Activated CD4-positive, alpha-beta T cell treated with anti-CD3 and anti-CD28 coated beads, Interleukin-10, Interleukin-2, amounts not matched to agents 100 ng/mL and 50 ng/mL, durations not matched to agents 16 hours and 8 hours (primary cell): ENCODE data around the gene CNTROB.

ENCODE experiments used
- DNase-seq: peaks from one replicate; pipeline ENCODE4 v3.0.0-alpha.2; 2020

The CNTROB gene, protein sequence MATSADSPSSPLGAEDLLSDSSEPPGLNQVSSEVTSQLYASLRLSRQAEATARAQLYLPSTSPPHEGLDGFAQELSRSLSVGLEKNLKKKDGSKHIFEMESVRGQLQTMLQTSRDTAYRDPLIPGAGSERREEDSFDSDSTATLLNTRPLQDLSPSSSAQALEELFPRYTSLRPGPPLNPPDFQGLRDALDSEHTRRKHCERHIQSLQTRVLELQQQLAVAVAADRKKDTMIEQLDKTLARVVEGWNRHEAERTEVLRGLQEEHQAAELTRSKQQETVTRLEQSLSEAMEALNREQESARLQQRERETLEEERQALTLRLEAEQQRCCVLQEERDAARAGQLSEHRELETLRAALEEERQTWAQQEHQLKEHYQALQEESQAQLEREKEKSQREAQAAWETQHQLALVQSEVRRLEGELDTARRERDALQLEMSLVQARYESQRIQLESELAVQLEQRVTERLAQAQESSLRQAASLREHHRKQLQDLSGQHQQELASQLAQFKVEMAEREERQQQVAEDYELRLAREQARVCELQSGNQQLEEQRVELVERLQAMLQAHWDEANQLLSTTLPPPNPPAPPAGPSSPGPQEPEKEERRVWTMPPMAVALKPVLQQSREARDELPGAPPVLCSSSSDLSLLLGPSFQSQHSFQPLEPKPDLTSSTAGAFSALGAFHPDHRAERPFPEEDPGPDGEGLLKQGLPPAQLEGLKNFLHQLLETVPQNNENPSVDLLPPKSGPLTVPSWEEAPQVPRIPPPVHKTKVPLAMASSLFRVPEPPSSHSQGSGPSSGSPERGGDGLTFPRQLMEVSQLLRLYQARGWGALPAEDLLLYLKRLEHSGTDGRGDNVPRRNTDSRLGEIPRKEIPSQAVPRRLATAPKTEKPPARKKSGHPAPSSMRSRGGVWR

DNA sequence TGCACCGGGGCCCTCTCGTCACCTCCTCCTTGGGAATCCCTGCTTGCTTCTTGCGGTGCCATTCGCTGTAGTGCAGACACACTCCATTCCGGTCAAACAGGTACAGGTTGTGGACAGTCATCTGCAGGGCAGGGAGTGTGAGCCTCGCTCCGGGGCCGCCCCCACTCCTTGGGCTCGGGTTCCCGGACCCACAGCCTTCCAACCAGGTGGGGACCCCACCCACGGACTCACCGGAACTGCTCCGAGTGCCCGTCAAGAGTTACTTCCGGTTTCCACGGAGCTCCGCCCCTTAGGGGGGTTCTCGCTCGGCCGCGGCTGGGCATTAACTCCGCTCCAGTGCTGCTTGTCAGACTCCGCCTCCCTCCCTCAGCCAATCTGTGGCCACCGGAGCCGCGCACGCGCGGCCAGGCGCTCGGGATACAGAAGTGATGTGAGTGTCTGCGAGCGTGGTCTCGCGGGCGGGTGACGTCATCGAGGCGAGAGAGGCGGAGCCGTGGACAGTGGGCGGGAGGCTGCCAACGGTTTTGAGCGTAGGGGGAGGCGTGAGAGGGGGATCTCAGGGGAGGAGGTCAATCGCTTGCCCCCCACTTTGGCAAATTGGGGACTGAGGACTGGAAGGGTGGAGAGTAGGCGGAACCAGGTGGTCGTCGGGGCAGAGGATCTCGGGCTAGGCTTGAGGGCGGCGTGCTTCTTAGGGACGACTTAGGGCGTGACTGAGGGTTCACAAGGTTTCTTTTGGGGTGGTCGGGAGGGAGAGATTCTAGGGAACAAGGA lies at the start of gene CNTROB, which contains the start of gene TRAPPC1:
CNTROB (plus strand) TSS at position 498 of the 774 bp plus-strand sequence. CDS start 874 bp downstream, outside the sequence.
TRAPPC1 (minus strand) TSS at position 238 of the 774 bp plus-strand sequence; CDS start at position 121, 117 bp downstream.
- DNase-seq: peak; percentile 100

DNA sequence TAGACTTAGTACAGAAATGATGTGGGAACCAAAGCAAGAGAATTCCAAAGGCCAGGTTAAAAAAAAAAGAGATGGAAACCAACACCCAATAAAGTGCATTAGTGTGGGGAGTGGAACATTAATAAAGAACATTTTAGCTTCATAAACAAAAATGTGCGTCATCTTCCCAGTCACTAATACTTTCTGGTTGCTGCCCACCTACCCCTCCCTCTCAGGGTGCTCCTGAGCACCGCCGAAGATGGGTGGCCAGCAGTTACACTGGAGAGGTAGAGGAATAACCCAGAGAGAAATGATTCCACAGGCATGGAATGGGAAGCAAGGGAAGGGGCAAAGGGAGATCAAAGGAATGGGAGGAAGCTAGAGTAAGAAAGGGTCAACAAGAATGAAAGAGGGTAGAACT lies 49.4 kb upstream of the CNTROB start:
- no peak for DNase-seq

DNA sequence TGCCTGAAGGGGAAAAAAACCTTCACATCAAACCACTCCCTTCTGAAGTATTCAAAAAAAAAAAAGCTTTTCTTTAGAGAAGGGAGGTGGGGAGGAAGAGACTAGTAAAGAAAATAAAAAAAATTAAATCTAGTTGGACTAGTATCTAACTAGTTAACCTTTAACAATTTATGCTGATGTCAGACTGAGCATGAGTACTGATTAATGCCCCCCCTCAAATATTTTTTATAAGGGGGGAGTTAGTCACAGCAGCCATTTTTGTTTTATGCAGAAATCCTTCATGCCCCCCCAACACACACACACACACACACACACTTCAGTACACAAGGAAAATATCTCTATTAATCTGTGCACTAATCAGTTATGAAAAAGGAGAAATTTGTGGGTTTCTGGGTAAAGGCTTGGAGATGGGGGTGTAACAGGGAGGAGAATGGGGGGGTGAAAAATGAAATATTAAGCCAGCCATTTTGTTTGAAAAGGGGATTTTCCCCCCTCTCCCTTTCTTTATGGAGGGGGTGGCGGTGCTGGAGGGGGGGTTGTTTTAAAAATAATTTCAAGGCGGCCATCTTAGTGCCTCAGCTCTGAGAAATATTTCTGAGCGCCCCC lies 48.1 kb upstream of the CNTROB start:
- no peak for DNase-seq

DNA sequence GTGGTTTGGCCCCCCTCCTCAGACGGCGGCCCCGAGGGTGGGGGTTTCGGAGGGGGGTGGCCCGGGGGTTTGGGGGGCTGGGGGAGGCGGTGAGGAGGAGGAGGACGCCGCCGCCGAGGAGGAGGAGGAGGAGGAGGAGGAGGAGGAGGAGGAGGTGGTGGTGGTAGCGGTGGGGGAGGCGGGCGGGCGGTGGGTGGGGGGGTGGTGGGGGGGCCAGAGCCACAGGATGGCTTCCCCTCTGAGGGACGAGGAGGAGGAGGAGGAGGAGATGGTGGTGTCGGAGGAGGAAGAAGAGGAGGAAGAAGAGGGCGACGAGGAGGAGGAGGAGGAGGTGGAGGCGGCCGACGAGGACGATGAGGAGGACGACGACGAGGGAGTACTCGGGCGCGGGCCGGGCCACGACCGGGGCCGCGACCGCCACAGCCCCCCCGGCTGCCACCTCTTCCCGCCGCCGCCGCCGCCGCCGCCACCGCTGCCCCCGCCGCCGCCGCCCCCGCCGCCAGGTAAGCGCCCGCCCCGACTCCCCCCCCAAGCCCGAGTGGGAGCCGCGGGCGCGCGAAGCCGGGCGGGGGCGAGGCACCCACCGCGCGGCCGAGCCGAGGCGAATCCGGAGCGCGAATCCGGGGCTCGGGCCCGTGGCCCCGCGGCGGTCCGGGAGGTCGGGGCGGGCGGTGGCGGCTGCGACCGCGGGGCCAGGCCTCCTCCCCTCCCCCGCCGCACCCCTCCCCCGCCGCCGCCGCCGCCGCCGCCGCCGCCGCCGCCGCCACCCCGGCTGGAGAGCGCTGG lies 47.2 kb upstream of the CNTROB start:
- peak; percentile 39 for DNase-seq

DNA sequence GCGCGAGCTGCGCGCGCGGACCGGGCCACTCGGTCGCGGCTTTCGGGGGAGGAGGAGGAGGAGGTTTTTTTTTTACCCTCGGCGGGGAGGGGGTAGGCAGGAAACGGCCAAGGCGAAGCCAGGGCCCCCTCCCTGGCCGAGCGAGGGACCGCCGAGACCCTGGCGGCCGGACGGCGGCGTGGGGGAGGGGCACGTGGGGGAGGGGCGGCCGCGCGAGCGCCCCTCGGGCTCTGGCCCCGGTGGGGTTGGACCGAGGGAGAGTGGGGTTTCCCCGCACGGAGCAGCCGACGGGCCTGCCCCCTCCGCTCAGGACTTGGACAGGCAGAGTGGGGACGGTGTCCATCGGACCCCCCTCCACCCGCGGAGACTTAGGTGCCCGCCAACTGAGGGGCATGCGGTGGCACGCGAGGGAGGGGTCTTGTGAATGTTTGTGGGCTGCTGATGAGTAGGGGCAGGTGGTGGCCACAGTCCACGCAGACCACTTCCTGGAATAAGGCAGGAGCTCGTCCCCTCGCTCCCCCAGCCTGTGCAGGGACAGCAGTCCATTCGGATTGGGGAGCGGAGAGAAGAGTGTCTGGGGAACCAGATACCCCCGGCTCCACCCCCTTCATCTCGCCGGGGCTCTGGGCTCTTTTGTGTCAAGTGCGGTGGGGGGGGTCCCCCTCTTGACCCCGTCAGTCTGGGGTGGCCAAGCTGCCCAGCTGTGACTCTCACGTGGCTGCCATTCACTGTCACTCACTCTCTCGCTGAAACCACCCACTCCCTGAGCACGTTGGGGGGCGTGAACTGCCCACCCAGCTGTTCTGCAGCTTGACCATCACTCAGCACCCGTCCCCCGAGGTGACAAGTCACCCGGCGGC lies 46.4 kb upstream of the CNTROB start:
- DNase-seq: peak; percentile 54

DNA sequence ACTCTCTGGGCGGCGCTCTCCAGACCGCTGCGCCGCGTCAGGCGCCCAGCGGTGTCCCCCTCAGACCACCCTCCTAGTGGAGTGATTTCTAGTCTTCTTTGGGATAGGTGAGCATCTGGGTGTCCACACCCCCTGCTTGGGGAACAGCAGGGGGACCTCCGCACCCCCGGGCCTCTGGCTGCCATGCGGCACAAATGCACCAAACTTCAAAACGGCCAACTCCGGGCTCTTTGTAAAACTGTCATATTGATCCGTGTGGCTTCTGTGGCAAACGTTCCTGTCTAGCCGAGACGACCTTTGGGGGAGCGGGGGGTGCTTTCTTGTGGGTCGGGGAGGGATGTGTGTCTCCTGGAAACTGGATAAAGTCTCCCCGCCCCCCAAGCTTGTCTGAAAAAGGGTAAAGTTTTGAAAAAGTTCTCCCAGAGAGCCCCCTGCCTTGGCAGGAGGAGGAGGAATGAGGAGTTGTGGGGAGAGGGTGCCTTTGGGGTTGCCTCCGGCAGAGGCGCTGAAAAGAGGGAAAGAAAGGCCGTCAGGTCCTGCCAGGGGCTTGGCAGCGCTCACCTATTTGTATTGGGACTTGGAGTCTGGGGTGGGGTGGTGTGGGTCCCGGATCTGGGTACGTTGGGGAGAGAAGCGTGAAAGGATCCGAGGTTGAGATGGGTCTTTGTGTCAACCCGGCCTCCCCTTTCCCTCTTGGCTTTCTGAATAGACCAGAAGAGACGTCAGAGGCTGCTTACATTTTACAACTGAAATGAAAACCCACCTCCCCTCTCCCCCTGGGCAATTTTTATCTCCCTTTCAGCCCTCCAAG lies 45.6 kb upstream of the CNTROB start:
- DNase-seq: peak; percentile 67

DNA sequence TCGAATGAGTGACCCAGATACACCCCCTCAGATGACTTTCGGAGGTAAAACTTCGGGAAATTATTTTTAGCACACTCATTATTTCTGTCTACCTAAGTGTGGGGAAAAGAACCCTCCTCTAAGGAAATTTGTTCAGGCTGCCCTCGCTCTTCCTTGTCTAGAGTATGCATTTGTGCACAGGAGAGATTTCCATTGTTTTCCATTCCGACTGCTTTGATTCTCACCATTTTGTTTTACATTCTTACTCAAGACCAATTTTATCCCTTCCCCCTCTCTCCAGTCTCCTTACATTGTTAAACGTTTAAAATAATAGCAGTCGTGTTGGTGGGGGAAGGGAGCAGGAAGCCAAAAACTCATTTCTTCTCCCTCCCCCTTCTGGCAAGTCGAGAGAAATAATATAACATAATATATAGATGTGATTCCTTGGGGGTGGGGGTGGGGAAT lies 44.9 kb upstream of the CNTROB start:
- no peak for DNase-seq

DNA sequence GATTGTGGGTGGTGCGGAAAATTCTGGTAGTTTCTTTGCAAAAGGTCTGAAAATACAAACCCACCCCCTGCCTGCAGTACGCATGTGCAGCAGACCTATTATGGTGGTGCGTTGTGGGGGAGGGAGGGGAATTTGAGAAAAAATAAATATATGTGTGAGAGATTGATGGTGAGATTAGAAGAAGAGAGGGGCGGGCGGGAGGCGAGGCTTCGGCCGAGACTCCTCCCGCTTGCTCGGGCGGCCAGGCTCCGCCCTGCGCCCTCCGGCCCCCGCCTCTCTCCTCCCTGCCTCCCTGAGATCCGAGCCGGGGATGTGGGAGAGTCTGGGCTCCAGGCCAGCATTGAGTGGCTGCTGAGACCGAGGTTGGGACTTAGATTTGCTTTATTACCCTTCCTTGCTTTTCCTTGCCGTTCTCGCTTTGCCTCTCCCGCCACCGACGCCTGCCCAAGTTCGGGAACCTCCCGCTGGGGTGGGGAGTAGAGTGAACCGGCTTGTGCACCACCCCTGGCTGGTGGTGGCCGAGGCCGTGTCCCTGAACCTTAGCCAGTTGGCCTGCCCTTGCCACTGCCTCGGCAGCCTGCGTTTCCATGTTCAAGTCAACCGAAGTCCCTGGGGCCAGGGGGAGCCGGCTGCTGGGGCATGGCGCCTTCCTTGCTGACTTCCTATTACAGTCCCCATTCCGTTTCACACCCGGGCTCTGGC lies 44.4 kb upstream of the CNTROB start:
- peak; percentile 94 for DNase-seq

DNA sequence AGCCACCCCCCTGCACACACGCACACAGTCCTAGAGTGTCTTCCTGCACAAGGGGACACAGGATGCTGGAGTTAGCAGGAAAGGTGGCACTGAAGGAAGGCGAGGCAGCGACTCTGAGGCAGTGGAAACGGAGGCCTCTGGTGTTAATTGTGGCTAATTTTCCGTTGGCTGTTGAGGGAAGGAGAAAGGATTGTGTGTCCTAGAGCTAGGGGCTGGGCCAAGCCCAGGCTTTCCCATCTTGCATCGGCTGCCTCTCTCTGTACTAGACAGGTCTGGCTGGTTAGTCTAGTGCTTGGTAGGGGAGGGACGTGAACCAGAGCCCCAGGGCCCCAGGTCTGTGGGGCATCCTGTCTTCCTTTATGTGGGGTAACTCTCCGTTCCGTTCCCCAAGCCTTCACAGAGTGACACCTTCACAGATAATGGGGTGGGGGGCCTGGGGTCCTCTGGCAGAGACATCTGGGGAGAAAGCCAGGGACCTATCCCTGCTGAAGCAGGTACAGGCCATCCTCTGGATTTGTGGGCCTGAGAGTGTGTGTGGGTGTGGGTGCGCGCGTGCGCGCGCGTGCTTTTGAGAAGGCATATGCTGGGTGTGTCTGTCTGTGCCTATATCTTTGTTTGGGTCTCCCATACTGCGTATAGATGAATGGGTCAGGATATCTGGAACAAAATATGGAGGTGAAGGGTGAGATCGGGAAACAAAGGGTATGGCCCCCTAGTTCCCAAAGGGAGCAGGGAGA lies 43.7 kb upstream of the CNTROB start, which contains the start of gene CHD3:
CHD3 (plus strand) TSS at position 606 of the 737 bp plus-strand sequence. CDS start 212 bp downstream, outside the sequence.
- DNase-seq: peak; percentile 66

DNA sequence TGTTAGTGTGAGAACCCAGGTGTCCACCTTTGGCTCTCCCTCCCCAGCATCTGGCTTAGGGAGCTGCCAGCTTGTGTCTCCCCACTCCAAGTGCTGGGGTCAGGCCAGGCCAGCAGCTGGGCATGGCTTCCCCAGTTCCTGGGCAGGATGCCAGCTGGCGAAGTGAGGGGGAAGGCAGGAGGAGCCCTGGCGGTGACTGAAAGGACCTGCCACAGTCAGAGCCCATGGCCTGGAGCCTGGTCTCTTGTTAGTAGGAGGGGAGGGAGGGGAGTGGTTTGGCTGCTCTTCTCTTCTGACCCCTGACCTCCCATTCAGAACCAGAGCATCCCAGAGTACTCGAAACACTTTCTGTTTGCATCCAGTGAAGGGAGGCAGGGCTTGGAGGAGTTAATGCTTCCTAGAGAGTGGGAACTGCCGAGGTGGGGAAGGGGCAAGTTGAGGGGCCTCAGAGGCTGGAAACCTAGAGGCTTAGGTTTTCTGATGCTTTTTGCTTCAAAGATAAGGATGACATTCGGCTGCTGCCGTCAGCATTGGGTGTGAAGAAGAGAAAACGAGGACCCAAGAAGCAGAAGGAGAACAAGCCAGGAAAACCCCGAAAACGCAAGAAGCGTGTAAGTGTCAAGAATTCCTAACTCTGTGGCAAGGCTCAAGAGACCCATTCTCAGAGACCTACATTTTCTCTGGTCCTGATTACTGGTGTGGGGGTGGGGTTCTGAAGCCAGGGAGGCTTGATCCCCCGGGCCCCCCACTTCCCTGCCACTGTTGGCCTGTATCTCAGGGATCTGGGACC lies 42.6 kb upstream of the CNTROB start:
- DNase-seq: peak; percentile 34

DNA sequence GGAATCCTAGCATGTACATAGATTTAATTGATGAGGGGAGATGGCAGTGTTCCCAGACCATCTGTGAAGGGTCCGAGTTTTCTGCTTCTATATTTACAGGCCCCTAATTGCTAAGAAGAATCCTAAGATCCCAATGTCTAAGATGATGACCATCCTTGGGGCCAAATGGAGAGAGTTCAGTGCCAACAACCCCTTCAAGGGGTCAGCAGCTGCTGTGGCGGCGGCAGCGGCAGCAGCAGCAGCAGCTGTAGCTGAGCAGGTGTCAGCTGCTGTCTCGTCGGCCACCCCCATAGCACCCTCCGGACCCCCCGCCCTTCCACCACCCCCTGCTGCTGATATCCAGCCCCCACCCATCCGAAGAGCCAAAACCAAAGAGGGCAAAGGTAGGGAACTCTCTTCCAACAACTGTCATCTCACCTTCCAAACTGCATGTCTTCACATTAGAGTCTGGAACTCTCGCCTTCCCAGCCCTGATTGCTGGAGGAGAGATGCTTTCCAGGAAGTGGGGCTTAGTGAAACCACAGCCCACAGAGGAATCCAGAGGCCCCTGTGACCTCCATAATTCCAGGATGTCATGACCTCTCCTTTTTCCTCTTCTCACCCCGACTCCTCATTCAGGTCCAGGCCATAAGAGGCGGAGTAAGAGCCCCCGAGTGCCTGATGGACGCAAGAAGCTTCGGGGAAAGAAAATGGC lies 38.7 kb upstream of the CNTROB start:
- DNase-seq: no peak

DNA sequence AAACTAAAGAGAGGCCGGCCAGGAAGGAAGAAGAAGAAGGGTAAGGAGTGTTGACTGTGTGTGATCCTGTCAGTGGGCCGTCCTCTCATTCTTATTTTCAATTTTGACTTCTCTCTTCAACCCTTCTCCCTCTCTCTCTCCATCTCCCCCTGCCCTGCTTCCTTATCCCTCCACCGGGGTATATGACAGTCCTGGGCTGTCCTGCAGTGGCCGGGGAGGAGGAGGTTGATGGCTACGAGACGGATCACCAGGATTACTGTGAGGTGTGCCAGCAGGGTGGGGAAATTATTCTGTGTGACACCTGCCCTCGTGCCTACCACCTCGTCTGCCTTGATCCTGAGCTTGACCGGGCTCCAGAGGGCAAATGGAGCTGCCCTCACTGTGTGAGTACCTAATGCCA lies 37.8 kb upstream of the CNTROB start:
- no peak for DNase-seq

DNA sequence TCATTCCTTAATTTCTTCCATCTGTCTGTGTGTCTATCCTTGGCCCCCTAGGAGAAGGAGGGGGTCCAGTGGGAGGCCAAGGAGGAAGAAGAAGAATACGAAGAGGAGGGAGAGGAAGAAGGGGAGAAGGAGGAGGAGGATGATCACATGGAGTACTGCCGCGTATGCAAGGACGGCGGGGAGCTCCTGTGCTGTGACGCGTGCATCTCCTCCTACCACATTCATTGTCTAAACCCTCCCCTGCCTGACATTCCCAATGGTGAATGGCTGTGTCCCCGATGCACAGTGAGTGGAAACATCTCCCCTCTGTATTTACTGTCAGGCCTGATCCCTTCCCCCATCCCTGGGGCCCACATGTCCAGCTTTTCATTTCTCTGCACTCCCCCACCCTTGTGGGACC lies 37.1 kb upstream of the CNTROB start:
- no peak for DNase-seq

DNA sequence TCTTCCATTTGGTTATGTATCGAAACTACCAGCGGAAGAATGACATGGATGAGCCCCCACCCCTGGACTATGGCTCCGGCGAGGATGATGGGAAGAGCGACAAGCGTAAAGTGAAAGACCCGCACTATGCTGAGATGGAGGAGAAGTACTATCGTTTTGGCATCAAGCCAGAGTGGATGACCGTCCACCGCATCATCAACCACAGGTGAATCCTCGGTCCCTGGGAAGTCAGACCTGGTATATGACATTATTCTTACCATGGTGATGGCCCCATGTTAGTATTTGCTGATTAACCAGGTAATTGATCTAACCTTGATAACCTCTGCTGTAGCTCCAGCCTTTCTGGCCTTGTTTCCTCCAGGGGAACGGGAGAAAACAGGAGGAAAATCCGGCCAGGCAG lies 34.9 kb upstream of the CNTROB start:
- DNase-seq: no peak

DNA sequence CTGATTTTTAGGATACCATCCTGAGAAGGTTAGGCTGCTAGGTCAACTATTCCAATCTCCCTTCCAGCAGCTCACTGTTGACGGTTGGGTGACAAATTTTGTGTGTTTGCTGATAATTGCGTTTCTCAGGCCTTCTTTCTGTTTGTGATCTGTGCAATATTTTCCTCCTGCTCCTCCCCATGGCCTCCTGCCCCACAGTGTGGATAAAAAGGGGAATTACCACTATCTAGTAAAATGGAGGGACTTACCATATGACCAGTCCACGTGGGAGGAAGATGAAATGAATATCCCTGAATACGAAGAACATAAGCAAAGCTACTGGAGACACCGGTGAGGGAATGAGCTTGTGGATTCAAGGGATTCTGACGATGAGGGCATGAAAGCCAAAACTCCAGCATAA lies 34.2 kb upstream of the CNTROB start:
- no peak for DNase-seq
